ENCODE measurements around the gene BCS1L. TPM values are rescaled to one million over a fixed set of nuclear protein-coding genes. Genes with fewer than 3 reads are reported as not detected.
A peak's percentile ranks its signal among the peaks of the same experiment; 100 is the strongest.

The BCS1L gene
- total RNA-seq, 1 donor from 2014 or later = 94.4 TPM

DNA sequence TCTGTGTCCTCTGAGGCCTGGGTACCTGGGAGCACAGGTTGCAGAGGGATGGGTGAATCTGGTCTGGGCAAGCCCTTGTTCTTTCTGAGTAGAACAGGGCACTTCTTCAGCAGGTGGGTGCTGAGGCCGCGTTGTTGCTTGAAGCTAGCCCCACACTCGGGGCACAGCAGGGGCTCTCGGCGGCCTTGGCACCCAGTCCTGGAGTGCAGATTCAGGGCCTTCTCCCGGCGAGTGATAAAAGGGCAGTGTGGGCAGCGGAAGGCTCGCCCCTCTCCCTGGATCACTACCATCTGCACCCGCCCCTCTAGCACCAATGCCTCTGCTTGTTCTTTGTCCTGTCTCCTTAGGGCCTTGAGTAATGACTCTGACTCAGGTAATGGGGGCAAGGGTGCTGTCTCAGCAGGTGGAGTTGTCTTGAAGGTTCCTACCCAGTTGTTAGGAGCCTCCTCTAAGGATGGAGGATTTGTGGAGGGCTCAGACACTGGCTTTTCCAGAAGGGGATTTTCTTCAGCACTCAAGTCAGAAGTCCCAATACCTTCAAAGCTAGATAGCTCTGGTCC, 15.7 kb upstream of the BCS1L start:
- Mint-ChIP-seq H3K27ac (peak overlapping the region; percentile 36), H3K9me3 (no peaks in the 10 kb centered on the region), H3K4me1 (peaks cover 4% of the 10 kb centered on the region), H3K4me3 (no peak overlapping the region), H3K36me3 (ENCODE audit: low read depth) (peaks cover 62% of the 10 kb centered on the region), H3K27me3 (no peaks in the 10 kb centered on the region)
- intact Hi-C loops (cut with micrococcal nuclease) = no loop called here
- no peak for DNase-seq

DNA sequence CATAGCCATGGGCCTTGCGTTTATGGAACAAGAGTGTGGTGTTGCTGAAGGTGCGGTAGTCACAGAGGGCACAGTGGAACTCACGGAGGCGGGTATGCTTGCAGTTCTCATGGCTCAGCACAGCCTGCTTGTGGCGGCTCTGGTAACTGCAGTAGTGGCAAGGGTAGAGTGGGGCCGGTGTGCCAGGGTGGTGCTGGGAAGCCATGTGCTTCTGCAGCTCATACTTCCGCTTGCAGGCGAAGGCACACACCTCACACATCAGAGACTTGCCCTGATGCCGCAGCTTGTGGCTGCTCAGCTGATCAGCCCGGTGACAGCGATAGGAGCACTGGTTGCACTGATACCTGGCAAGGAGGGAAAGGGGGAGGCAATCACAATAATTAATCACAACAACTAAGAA, 14.8 kb upstream of the BCS1L start:
- no peak overlapping the region for H3K4me3 Mint-ChIP-seq
- H3K27ac Mint-ChIP-seq = no peak overlapping the region
- peaks cover 55% of the 10 kb centered on the region for H3K36me3 Mint-ChIP-seq (ENCODE audit: low read depth)
- H3K27me3 Mint-ChIP-seq = no peaks in the 10 kb centered on the region
- peaks cover 4% of the 10 kb centered on the region for H3K4me1 Mint-ChIP-seq
- intact Hi-C loops (cut with micrococcal nuclease) = no loop called here
- DNase-seq = no peak
- no peaks in the 10 kb centered on the region for H3K9me3 Mint-ChIP-seq

DNA sequence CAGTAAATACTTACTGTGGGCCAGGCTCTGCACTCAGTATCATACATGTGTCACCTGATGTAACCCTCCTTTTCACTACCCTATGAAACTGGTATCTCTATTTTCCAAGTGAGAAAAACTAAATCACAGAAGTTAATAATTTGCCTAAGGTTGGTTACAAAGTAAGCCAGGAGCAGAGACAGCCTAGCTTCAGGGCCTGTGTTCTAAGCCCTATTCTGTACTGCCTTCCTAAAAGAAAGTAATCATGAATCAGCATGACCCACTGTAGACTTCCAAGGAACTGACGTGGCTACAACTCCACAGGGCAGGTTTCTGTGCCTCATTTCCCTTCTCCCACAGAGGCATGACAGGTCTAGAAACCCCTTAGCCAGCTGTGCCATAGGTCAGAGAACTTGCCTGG, 14.4 kb upstream of the BCS1L start:
- Mint-ChIP-seq H3K27me3 (no peaks in the 10 kb centered on the region), H3K36me3 (ENCODE audit: low read depth) (peaks cover 57% of the 10 kb centered on the region)
- no peak for DNase-seq

DNA sequence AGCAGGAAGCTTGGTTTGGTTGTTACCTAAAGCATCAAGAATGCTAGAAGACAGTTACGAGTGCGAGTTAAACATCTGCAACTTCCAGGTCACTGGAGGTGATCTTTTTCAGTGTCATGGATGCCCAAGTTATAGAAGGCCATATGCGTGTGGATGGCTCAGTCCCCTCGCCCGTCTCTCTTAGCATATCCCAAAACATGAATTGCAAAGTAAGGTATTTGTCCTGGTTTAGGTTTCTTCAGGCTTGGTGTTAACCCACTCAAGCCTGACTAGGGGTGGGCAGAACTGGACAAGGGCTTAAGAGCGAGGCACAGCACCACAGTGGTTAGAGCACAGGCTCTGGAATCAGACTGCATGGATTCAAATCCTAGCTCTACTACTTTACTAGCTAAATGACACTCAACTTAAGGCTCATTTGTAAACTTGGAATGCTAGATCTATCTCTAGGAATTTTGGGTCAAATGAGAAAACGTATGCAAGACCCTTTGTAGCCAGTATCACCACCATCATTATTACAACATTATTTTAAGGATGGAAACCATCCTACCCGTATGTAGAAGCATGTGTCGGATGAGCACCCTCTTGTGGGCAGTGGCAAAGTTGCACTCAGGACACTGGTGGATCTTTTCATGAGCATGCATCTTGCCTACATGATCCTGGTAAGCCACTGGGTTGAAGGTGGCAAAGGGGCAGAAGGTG, 11.2 kb upstream of the BCS1L start:
- peaks cover 4% of the 10 kb centered on the region for H3K4me1 Mint-ChIP-seq
- H3K27ac Mint-ChIP-seq = no peak overlapping the region
- no peaks in the 10 kb centered on the region for H3K27me3 Mint-ChIP-seq
- H3K36me3 Mint-ChIP-seq (ENCODE audit: low read depth) = peaks cover 64% of the 10 kb centered on the region
- peak; percentile 88 for DNase-seq
- no peaks in the 10 kb centered on the region for H3K9me3 Mint-ChIP-seq
- intact Hi-C loops (cut with micrococcal nuclease) = loop anchor here (2.0 kb wide), 1 partner anchor 347 kb away; no protein-coding TSS in a partner anchor
- no peak overlapping the region for H3K4me3 Mint-ChIP-seq

More for the DNA sequence above, 14.4 kb upstream of the BCS1L start:
- Mint-ChIP-seq H3K4me3 (no peak overlapping the region), H3K27ac (no peak overlapping the region), H3K9me3 (no peaks in the 10 kb centered on the region), H3K4me1 (peaks cover 4% of the 10 kb centered on the region)
- intact Hi-C loops (cut with micrococcal nuclease) = no loop called here

DNA sequence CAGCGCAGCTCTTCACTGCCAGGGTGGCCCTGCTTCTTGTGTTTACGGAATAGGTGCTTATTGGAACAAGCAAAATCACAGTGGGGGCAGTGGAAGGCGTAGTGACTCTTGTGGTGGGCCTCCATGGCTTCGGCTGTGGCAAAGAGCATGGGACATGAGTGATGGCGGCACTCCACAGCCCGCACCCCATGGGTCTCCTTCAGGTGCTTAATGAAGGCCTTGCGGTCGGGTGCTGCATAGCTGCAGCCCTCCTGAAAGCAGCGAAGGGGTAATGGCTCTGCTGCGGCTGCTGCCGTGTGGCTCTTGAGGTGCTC, 10.7 kb upstream of the BCS1L start:
- H3K27ac Mint-ChIP-seq = no peak overlapping the region
- intact Hi-C loops (cut with micrococcal nuclease) = loop anchor here (2.0 kb wide), 1 partner anchor 348 kb away; no protein-coding TSS in a partner anchor
- peaks cover 4% of the 10 kb centered on the region for H3K4me1 Mint-ChIP-seq
- H3K27me3 Mint-ChIP-seq = no peaks in the 10 kb centered on the region
- no peak for DNase-seq
- H3K4me3 Mint-ChIP-seq = no peak overlapping the region
- H3K36me3 Mint-ChIP-seq (ENCODE audit: low read depth) = peaks cover 62% of the 10 kb centered on the region
- no peaks in the 10 kb centered on the region for H3K9me3 Mint-ChIP-seq

DNA sequence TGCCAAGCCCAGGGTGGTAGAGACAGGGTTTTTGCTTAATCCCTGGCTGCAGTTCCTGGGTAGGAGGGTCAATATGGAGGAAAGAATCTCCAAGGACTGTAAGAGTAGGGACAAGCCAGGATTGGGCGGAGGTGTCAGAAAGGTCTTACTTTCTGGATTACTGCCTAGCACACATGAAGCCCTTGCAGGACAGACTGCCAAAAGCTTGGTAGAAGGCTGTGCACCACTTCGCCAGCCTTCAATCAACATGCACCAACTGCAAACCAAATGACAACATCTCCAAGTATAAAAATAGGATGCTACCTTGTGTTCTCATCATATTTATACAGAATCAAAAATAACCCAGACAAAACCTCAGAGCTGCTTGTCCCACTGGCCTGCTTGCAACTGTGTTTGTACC, 3.7 kb upstream of the BCS1L start:
- no peak for DNase-seq
- Mint-ChIP-seq H3K27ac (no peak overlapping the region), H3K36me3 (ENCODE audit: low read depth) (peaks cover 51% of the 10 kb centered on the region), H3K27me3 (no peaks in the 10 kb centered on the region), H3K9me3 (no peaks in the 10 kb centered on the region), H3K4me1 (peaks cover 27% of the 10 kb centered on the region), H3K4me3 (no peak overlapping the region)
- intact Hi-C loops (cut with micrococcal nuclease) = loop anchor here (5.0 kb wide), 3 partner anchors 242 to 732 kb away; partner anchors contain the start of genes DNPEP and NHEJ1

DNA sequence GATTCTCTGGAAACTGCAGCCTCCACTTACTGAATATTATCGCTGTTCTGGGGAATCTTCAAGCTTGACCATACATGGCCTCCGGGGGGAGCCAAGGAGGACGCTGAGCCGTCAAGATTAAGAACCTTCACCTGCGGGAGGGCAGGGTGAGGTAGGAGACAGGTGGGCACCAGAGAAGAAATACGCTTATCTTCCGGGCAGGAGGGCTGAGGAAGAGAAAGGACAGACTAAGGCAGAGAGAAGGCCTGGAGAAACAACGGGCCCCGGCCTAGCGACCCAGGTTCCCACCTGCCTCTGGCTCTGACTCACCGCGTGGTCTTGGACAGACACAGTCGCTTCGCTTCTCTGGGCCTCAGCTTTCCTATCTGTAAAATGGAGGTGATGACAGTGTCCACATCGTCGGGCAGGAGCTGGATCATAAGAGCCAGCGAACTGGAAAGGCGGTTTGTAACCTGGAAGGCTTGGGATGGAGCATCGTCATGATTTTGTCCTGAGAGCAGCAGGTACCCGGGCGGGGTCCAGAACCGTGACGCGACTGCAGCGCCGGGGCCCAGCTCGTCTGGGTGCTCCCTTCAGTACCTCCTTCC, 719 bp upstream of the BCS1L start:
- Mint-ChIP-seq H3K27ac (peak overlapping the region; percentile 95), H3K9me3 (no peaks in the 10 kb centered on the region), H3K36me3 (ENCODE audit: low read depth) (peaks cover 54% of the 10 kb centered on the region), H3K4me3 (peak overlapping the region; percentile 98), H3K4me1 (peaks cover 31% of the 10 kb centered on the region), H3K27me3 (no peaks in the 10 kb centered on the region)
- intact Hi-C loops (cut with micrococcal nuclease) = loop anchor here (1.0 to 5.0 kb wide), 9 partner anchors 13 to 729 kb away; partner anchors contain the start of genes CNOT9, DNPEP, NHEJ1 and TTLL4
- DNase-seq = peak; percentile 82

DNA sequence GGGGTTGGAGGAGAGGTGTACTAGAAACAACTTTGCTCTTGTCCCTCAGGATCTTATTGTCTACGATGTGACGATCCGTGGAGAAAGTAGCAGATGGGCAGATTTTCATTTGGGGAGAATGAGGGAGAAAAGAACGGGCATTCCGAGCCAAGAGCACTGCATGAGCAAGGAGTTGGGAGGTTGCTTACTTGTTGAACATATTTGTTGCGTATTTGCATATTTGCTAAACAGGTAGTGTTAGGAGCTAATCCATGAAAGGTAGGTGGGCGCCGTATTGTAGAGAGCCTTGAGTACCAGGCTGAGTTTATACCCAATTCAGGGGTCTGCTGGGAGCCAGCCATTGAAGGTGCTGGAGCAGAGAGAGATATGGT, 490 bp downstream of the BCS1L start:
- peaks cover 31% of the 10 kb centered on the region for H3K4me1 Mint-ChIP-seq
- intact Hi-C loops (cut with micrococcal nuclease) = loop anchor here (1.0 to 5.0 kb wide), 9 partner anchors 11 to 727 kb away; partner anchors contain the start of genes CNOT9, DNPEP, NHEJ1 and TTLL4
- peaks cover 55% of the 10 kb centered on the region for H3K36me3 Mint-ChIP-seq (ENCODE audit: low read depth)
- peak overlapping the region; percentile 98 for H3K4me3 Mint-ChIP-seq
- no peaks in the 10 kb centered on the region for H3K9me3 Mint-ChIP-seq
- no peak for DNase-seq
- H3K27ac Mint-ChIP-seq = peak overlapping the region; percentile 95
- H3K27me3 Mint-ChIP-seq = no peaks in the 10 kb centered on the region

DNA sequence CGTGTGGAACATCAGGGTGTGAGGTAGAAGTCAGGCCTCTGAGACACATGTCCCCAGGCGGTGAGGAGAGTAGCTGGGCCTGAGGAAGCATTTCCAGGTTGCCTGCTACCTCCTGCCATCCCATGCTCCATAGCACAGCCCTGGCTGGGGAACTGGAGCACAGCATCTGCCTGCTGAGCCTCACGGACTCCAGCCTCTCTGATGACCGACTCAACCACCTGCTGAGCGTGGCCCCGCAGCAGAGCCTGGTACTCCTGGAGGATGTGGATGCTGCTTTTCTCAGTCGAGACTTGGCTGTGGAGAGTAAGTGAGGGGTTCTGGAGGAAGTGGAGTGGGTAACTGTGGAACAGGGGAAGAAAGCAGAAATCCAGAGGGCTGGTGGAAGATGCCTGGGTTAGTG, 2.9 kb downstream of the BCS1L start:
- H3K4me3 Mint-ChIP-seq = no peak overlapping the region
- H3K36me3 Mint-ChIP-seq (ENCODE audit: low read depth) = peaks cover 60% of the 10 kb centered on the region
- H3K9me3 Mint-ChIP-seq = no peaks in the 10 kb centered on the region
- no peaks in the 10 kb centered on the region for H3K27me3 Mint-ChIP-seq
- intact Hi-C loops (cut with micrococcal nuclease) = no loop called here
- no peak overlapping the region for H3K27ac Mint-ChIP-seq
- H3K4me1 Mint-ChIP-seq = peaks cover 25% of the 10 kb centered on the region
- no peak for DNase-seq

DNA sequence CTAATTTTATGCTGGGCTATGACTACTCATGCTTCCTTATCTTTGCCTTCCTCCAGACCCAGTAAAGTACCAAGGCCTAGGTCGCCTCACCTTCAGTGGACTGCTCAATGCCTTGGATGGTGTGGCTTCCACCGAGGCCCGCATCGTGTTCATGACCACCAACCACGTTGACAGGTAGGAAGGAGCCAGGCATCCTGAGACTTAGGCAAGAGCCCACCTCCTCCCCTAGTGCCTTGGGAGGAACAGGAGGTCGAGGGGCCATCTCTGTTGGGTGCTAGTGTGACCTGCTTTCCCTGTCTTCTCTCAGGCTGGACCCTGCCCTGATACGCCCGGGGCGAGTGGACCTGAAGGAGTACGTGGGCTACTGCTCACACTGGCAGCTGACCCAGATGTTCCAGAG, 3.3 kb downstream of the BCS1L start:
- intact Hi-C loops (cut with micrococcal nuclease) = no loop called here
- peaks cover 59% of the 10 kb centered on the region for H3K36me3 Mint-ChIP-seq (ENCODE audit: low read depth)
- H3K27ac Mint-ChIP-seq = no peak overlapping the region
- no peaks in the 10 kb centered on the region for H3K9me3 Mint-ChIP-seq
- no peak overlapping the region for H3K4me3 Mint-ChIP-seq
- DNase-seq = no peak
- no peaks in the 10 kb centered on the region for H3K27me3 Mint-ChIP-seq
- H3K4me1 Mint-ChIP-seq = peaks cover 21% of the 10 kb centered on the region

DNA sequence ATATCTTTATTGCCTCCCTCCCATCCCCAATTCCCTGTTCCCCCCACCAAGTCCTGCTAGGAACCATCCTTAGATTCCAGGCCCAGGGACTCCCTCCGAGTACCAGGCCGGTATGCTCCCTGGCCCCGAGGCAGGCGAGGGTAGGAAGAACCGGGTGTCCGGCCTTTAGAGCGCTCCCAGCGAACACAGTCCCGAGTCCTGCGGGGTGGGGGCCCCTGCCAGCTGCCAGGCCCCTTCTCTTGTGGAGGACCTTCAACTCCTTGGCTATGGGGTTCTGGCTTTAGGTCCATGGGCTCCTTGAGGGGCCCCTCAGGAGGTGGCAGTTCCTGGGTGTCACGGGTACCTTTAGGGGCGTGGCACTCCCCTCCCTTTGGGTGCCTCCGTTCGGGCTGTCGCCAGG, 4.4 kb downstream of the BCS1L start:
- Mint-ChIP-seq H3K4me1 (peaks cover 13% of the 10 kb centered on the region), H3K27ac (no peak overlapping the region), H3K4me3 (no peak overlapping the region), H3K27me3 (no peaks in the 10 kb centered on the region), H3K9me3 (no peaks in the 10 kb centered on the region), H3K36me3 (ENCODE audit: low read depth) (peaks cover 55% of the 10 kb centered on the region)
- intact Hi-C loops (cut with micrococcal nuclease) = no loop called here
- DNase-seq = no peak

DNA sequence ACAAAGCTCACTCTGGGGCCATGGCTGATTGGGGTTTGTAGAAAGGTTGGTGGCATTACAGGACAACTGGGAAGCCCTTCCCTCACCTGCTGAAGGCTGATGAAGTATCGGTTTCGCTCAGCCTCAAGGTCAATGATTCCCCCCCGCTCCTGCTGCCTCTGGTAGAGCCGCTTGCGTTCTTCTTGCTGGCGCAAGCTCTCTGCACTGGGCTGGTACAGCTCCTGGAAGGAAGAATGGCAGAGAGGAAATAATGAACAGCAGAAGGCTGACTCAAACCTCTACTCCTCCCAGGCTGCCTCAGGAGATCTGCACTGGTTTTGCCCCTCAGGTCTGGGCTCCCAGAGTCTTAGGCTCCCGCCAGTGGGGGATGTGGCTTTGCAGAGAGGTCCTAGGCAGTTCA, 5.2 kb downstream of the BCS1L start:
- no peak for DNase-seq
- intact Hi-C loops (cut with micrococcal nuclease) = no loop called here
- Mint-ChIP-seq H3K27ac (no peak overlapping the region), H3K27me3 (no peaks in the 10 kb centered on the region), H3K36me3 (ENCODE audit: low read depth) (peaks cover 50% of the 10 kb centered on the region), H3K4me1 (peaks cover 13% of the 10 kb centered on the region), H3K9me3 (no peaks in the 10 kb centered on the region), H3K4me3 (no peak overlapping the region)

DNA sequence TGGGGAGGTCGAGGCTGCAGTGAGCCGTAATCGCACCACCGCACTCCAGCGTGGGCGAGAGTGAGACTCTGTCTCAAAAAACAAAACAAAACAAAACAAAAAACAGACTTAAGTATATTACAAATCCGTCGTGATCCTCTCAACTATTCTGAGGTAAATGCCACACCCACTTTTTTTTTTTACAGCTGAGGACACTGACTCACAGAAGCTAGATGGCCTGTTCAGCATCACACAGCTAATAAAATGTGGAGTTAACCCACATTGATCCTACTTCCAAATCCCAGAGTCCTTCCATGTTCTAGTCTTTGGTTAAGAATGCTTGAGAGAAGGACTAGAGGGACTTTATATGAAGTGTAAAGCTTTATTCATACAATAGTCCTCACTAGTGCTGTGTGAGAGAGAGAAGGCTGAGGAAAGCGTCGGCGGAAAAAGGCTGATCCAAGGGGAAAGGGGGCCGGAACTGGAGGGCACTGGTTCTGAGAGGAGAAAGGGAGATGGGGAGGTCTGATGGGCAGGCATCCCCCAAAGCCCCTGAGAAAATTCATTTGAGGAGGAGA, 11.7 kb downstream of the BCS1L start:
- Mint-ChIP-seq H3K36me3 (ENCODE audit: low read depth) (peaks cover 11% of the 10 kb centered on the region), H3K4me3 (peak overlapping the region; percentile 97), H3K4me1 (peaks cover 20% of the 10 kb centered on the region), H3K27me3 (no peaks in the 10 kb centered on the region), H3K9me3 (no peaks in the 10 kb centered on the region), H3K27ac (peak overlapping the region; percentile 94)
- intact Hi-C loops (cut with micrococcal nuclease) = loop anchor here (1.0 to 5.0 kb wide), 5 partner anchors 12 to 274 kb away; partner anchors contain the start of genes BCS1L, CNOT9, CTDSP1 and USP37
- DNase-seq = no peak
